Measurements from ENCODE around the gene FUT8. TPM values are rescaled to one million over a fixed set of nuclear protein-coding genes. Genes with fewer than 3 reads are reported as not detected.

Gene FUT8
- total RNA-seq, 1 donor, result 165 TPM

DNA sequence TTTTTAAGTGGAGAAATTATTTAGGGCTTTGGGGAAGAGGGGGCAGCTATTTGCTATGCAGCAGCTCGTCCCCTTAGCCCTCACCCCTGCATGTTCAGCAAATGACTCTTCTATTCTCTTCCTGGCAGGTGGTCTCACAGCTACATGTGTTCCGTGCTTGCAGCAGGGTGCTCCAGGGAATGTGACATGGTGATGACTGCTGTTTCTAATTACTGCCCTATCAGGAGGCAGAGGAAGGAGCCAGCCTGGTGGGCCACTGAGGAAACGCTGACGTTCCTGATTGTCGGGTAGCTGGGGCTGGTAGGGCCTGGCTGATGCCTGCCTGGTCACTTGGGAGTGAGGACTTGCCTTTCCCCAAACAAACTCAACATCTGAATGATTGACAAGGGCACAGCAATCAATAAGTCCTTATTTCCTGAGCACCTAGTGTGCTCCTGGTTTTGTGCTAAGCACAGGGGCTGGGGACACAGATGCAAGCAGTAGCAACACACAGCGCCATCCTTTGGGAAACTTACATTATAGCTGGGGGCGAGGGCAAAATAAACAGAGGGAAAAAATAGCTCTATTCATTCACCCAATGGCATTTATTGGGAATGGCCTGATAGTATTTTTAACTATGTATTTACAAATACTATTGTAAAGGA, 377.8 kb downstream of the FUT8 start:
- no peak for DNase-seq (ENCODE audit: low read depth)
- H3K4me3 ChIP-seq (ENCODE audit: low read depth, low read length), result no peak overlapping the region
- TF ChIP-seq, protein P1, sequence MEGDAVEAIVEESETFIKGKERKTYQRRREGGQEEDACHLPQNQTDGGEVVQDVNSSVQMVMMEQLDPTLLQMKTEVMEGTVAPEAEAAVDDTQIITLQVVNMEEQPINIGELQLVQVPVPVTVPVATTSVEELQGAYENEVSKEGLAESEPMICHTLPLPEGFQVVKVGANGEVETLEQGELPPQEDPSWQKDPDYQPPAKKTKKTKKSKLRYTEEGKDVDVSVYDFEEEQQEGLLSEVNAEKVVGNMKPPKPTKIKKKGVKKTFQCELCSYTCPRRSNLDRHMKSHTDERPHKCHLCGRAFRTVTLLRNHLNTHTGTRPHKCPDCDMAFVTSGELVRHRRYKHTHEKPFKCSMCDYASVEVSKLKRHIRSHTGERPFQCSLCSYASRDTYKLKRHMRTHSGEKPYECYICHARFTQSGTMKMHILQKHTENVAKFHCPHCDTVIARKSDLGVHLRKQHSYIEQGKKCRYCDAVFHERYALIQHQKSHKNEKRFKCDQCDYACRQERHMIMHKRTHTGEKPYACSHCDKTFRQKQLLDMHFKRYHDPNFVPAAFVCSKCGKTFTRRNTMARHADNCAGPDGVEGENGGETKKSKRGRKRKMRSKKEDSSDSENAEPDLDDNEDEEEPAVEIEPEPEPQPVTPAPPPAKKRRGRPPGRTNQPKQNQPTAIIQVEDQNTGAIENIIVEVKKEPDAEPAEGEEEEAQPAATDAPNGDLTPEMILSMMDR (IDR thresholded peaks at IDR 0.05; ENCODE audit: insufficient read depth, low read length), result no peak

DNA sequence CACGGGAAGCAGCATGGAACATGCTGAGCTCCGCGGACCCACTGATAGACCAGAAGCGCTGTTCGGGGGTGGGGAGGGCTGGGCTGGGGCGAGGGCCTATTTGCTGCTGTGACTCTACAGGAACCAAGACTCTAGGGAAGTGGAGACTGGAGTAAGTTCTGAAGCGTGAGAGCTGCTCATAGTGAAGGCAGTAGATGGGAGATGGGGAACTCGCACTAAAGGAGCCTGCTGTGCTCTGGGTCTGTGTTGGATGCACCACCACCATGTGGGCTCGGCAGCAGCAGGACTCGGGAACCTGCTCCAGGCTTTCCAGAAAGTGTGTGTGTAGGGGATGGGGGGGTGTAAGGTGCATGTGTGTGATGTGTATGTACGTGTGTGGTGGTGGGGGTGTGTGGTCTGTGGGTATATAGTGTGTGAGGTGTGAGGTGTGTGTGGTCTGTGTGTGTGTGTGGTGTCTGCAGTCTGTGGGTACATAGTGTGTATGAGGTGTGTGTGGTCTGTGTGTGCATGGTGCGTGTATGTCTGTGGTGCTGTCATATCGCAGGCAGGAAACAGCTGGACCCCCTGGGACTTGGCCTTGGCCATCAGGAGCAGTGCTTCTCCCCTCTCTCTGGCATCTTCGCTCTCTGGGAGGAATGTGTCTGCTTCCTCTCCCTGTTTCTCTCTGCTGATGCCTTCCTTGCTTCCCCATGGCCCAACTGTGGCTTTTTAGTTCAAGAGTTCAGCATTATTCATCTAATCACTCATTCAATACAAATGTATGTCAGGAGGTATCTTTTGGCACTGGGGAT, 378.9 kb downstream of the FUT8 start:
- TF ChIP-seq, protein P1 (IDR thresholded peaks at IDR 0.05; ENCODE audit: insufficient read depth, low read length), result peak; percentile 16
- no peak overlapping the region for H3K4me3 ChIP-seq (ENCODE audit: low read depth, low read length)
- peak; percentile 70 for DNase-seq (ENCODE audit: low read depth)

DNA sequence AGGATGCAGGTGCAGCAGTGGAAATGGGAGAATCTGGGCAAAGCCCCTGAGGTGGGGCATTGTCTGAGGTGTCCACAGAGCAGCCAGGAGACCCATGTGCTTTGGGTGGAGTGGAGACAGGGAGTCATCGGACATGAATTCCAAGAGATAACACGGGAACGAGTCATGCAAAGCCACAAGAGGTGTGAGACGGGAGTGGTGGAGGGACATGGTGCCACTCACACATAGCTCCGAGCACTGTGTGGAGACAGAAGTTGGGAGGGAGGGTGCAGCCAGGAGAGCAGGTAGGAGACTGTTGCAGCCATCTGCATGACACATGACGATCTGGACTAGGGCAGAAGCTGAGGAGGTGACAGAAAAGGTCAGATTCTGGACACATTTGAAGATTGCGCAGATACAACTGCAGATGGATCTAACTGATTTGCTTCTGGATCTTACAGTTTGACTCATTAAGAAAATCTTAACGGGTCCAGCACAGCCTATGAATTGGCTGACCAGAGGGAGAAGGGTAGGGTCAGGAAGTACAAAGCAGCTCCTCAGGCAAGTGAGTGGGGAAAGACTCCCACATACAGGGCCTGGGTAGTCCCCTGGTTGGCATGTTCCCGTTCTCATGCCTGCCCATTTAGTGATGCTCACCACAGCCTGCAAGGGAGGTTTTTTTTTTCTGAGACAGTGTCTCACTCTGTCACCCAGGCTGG, 379.8 kb downstream of the FUT8 start:
- peak; percentile 47 for DNase-seq (ENCODE audit: low read depth)
- TF ChIP-seq, protein P1 (IDR thresholded peaks at IDR 0.05; ENCODE audit: insufficient read depth, low read length), result no peak
- no peak overlapping the region for H3K4me3 ChIP-seq (ENCODE audit: low read depth, low read length)

Small RNA genes within 50 kb of the gene (small RNA-seq; reads per million reads assigned to genes)
- gene MIR625, result 1.7 reads per million, percentile 60 among the genes with 10 or more reads in this experiment
